ENCODE results near the gene SDC3. TPM values are rescaled to one million over a fixed set of nuclear protein-coding genes. Genes with fewer than 3 reads are reported as not detected.

Gene SDC3
- total and polyA plus RNA-seq, 10 of the 15 experiments (the other 5 are each of a cell fraction or from before 2014, with no cell fraction given): under 0.01 to 0.46 (median 0.07) TPM; not detected in 2

DNA sequence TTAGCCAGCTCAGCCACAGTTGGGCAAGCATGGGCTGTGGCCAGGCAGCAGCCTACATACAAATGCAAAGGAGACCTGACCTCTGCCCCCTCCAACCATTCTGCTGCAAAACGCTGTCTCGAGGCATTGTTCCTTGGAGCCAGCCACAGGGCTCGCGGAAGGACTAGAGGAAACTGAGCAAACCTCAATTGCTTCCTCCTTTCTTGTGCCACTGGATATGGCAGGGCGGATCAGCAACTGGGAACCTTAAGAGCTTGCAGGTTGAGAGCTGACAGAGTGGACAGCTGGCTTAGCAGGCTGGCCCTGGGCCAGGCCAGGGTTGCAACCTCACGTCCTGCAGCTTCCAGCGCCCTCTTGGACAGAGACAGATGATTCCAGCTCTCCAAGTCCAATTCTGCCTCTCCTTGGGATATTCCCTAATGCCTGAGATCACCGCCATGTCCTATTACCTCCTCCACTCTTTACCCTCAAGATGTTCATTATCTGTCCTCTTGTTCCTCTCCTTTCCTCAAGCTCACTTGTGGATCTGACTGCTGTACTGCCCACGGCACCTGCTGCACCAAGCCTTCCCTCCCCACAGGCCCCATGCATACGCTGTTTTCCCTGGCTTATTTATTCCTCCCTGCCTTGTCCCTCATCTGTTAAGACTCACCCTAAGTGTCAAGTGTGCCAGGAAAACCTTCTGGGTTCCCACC, 67.5 kb downstream of the SDC3 start:
- no peaks in the 10 kb centered on the region for H3K36me3 ChIP-seq (ENCODE audit: control insufficient read depth in 2 of 2, insufficient read depth in 2 of 2, low read length in 1 of 2)
- no peaks in the 10 kb centered on the region for H4K20me1 ChIP-seq (ENCODE audit: control insufficient read depth, insufficient read depth)
- H3K9ac ChIP-seq (ENCODE audit: control insufficient read depth, insufficient read depth, low read length): no peak overlapping the region
- ChIA-PET POLR2A (no interaction called here), CTCF (no interaction called here), SMC1A (ENCODE audit: uncharacterized antibody, unreplicated experiment) (no interaction called here), RAD21 (ENCODE audit: unreplicated experiment) (no interaction called here)
- no peak overlapping the region for H2AFZ ChIP-seq (ENCODE audit: control insufficient read depth, low read depth, low read length)
- ATAC-seq (no peak), FAIRE-seq (no peak), DNase-seq (ENCODE audit: low read depth, low spot score) (no peak)
- no peak overlapping the region for H3K27ac ChIP-seq (ENCODE audit: control insufficient read depth, insufficient read depth)
- H3K79me2 ChIP-seq (ENCODE audit: control insufficient read depth, insufficient read depth, low read length): no peaks in the 10 kb centered on the region
- H3K4me2 ChIP-seq (ENCODE audit: control insufficient read depth, insufficient read depth): no peak overlapping the region
- in situ Hi-C loops (cut with MboI) (no loop called here), intact Hi-C loops (cut with micrococcal nuclease; ENCODE audit: unreplicated experiment) (no loop called here)
- no TSS peak for BruUV-seq (replicated peaks)
- no peak overlapping the region for H3K4me3 ChIP-seq
- H3K27me3 ChIP-seq (replicated peaks in 1 of 2; ENCODE audit: control insufficient read depth in 2 of 2, insufficient read depth in 2 of 2, low read length in 1 of 2): peaks cover 2 to 4% of the 10 kb centered on the region in 2 experiments; a peak in 3 of 4 replicates
- no peaks in the 10 kb centered on the region for H3K4me1 ChIP-seq (ENCODE audit: control insufficient read depth, insufficient read depth, low read length)
- 10% methylated on average over 10 of the region's 10 CpGs for WGBS (ENCODE audit: insufficient coverage, insufficient replicate concordance, low lambda C conversion rate, missing lambda C conversion rate)
- H3K9me3 ChIP-seq (replicated peaks; ENCODE audit: control insufficient read depth, insufficient read depth, low read length): no peaks in the 10 kb centered on the region
- TF ChIP-seq, protein P1, sequence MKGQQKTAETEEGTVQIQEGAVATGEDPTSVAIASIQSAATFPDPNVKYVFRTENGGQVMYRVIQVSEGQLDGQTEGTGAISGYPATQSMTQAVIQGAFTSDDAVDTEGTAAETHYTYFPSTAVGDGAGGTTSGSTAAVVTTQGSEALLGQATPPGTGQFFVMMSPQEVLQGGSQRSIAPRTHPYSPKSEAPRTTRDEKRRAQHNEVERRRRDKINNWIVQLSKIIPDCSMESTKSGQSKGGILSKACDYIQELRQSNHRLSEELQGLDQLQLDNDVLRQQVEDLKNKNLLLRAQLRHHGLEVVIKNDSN (IDR thresholded peaks at IDR 0.05; ENCODE audit: borderline replicate concordance, extremely low read length, insufficient read depth, low read depth, low read length): no peak
- TF ChIP-seq ZNF622 (IDR thresholded peaks at IDR 0.05) (no peak), SREBF2 (IDR thresholded peaks at IDR 0.05; ENCODE audit: low read length) (no peak), EZH2 (IDR thresholded peaks at IDR 0.05; ENCODE audit: borderline replicate concordance, control insufficient read depth, low read depth, low read length) (no peak), CBX5 (IDR thresholded peaks at IDR 0.05; ENCODE audit: low read depth) (no peak), FOS (IDR thresholded peaks at IDR 0.05; ENCODE audit: borderline replicate concordance, extremely low read depth, insufficient read length) (no peak), SMARCA5 (IDR thresholded peaks at IDR 0.05) (no peak), MEF2B (IDR thresholded peaks at IDR 0.05; ENCODE audit: partially characterized antibody, poor library complexity, severe bottlenecking) (no peak), ZNF274 (IDR thresholded peaks at IDR 0.05; ENCODE audit: insufficient read depth, insufficient read length) (no peak), SMC3 (IDR thresholded peaks at IDR 0.05; ENCODE audit: borderline replicate concordance, low read length) (no peak), SRF (IDR thresholded peaks at IDR 0.05; ENCODE audit: low read depth in 2 of 2, low read length in 2 of 2) (no peak), NBN (IDR thresholded peaks at IDR 0.05) (no peak), YBX1 (IDR thresholded peaks at IDR 0.05) (no peak)
- TF ChIP-seq, protein P2, sequence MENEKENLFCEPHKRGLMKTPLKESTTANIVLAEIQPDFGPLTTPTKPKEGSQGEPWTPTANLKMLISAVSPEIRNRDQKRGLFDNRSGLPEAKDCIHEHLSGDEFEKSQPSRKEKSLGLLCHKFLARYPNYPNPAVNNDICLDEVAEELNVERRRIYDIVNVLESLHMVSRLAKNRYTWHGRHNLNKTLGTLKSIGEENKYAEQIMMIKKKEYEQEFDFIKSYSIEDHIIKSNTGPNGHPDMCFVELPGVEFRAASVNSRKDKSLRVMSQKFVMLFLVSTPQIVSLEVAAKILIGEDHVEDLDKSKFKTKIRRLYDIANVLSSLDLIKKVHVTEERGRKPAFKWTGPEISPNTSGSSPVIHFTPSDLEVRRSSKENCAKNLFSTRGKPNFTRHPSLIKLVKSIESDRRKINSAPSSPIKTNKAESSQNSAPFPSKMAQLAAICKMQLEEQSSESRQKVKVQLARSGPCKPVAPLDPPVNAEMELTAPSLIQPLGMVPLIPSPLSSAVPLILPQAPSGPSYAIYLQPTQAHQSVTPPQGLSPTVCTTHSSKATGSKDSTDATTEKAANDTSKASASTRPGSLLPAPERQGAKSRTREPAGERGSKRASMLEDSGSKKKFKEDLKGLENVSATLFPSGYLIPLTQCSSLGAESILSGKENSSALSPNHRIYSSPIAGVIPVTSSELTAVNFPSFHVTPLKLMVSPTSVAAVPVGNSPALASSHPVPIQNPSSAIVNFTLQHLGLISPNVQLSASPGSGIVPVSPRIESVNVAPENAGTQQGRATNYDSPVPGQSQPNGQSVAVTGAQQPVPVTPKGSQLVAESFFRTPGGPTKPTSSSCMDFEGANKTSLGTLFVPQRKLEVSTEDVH (IDR thresholded peaks at IDR 0.05; ENCODE audit: low read depth, partially characterized antibody): no peak
- TF ChIP-seq, protein P3, sequence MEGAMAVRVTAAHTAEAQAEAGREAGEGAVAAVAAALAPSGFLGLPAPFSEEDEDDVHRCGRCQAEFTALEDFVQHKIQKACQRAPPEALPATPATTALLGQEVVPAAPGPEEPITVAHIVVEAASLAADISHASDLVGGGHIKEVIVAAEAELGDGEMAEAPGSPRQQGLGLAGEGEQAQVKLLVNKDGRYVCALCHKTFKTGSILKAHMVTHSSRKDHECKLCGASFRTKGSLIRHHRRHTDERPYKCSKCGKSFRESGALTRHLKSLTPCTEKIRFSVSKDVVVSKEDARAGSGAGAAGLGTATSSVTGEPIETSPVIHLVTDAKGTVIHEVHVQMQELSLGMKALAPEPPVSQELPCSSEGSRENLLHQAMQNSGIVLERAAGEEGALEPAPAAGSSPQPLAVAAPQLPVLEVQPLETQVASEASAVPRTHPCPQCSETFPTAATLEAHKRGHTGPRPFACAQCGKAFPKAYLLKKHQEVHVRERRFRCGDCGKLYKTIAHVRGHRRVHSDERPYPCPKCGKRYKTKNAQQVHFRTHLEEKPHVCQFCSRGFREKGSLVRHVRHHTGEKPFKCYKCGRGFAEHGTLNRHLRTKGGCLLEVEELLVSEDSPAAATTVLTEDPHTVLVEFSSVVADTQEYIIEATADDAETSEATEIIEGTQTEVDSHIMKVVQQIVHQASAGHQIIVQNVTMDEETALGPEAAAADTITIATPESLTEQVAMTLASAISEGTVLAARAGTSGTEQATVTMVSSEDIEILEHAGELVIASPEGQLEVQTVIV (IDR thresholded peaks at IDR 0.05; ENCODE audit: borderline replicate concordance, partially characterized antibody): no peak
- TF ChIP-seq, protein P4, sequence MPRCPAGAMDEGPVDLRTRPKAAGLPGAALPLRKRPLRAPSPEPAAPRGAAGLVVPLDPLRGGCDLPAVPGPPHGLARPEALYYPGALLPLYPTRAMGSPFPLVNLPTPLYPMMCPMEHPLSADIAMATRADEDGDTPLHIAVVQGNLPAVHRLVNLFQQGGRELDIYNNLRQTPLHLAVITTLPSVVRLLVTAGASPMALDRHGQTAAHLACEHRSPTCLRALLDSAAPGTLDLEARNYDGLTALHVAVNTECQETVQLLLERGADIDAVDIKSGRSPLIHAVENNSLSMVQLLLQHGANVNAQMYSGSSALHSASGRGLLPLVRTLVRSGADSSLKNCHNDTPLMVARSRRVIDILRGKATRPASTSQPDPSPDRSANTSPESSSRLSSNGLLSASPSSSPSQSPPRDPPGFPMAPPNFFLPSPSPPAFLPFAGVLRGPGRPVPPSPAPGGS (IDR thresholded peaks at IDR 0.05; ENCODE audit: borderline replicate concordance, insufficient read depth, low read depth, low read length, poor library complexity, severe bottlenecking): no peak
